Fibroblast of the aortic adventitia (primary cell): ENCODE measurements around the gene ARHGEF19. TPM values are rescaled to one million over a fixed set of nuclear protein-coding genes. Genes with fewer than 3 reads are reported as not detected.

Experiments
- DNase-seq: peaks from one replicate; pipeline ENCODE4 v3.0.0-alpha.2; 2010; ENCODE audit warnings: low read depth
- H3K4me3 ChIP-seq: 2 replicates; pipeline ENCODE4 v1.5.1; 2011; ENCODE audit warnings: low read depth, mild to moderate bottlenecking, control low read depth, low read length, moderate library complexity
- CTCF ChIP-seq: IDR thresholded peaks from 2 replicates; pipeline ENCODE4 v1.5.1; 2011; ENCODE audit warnings: mild to moderate bottlenecking, low read length, control low read depth, inconsistent platforms; ENCODE audit not compliant: insufficient read depth
- total RNA-seq: library from RNA; depleted of rRNA; stranded (reverse); fragments of >200 nt; gene quantifications from 2 replicates; pipeline ENCODE4 v1.2.3, GENCODE V29; 2012; ENCODE audit warnings: low replicate concordance

The ARHGEF19 gene
- total RNA-seq, 1 donor = 2.8 TPM

- peak overlapping the region; percentile 81 for H3K4me3 ChIP-seq
- DNase-seq = no peak
- TF ChIP-seq CTCF = no peak
Observed at GRCh38 chr1:16153096-16153998, 59.1 kb downstream of the ARHGEF19 start.

- DNase-seq = no peak
- no peak for TF ChIP-seq CTCF
- no peak overlapping the region for H3K4me3 ChIP-seq
Observed at GRCh38 chr1:16152481-16153087, 59.9 kb downstream of the ARHGEF19 start.

GRCh38 chr1:16151995-16152384, 60.5 kb downstream of the ARHGEF19 start:
- no peak overlapping the region for H3K4me3 ChIP-seq
- no peak for TF ChIP-seq CTCF
- no peak for DNase-seq

GRCh38 chr1:16151196-16151994, 61.1 kb downstream of the ARHGEF19 start:
- no peak for TF ChIP-seq CTCF
- no peak overlapping the region for H3K4me3 ChIP-seq

GRCh38 chr1:16150508-16150907, 61.9 kb downstream of the ARHGEF19 start:
- no peak overlapping the region for H3K4me3 ChIP-seq
- DNase-seq = no peak
- TF ChIP-seq CTCF = no peak

More at GRCh38 chr1:16151196-16151994, 61.1 kb downstream of the ARHGEF19 start:
- no peak for DNase-seq

- DNase-seq = no peak
- no peak overlapping the region for H3K4me3 ChIP-seq
- no peak for TF ChIP-seq CTCF
Observed at GRCh38 chr1:16149702-16150488, 62.6 kb downstream of the ARHGEF19 start.
